C4-2B (cell line): Measurements from ENCODE around the gene CTNNA1.
"Not testable (repeated sequence)": the region's sequence is repeated elsewhere in the genome, so short reads cannot be mapped to it uniquely, and the experiment has no call there.

Experiments
- H3K27ac ChIP-seq: fragments of 450-650 bp; 2 replicates; pipeline ENCODE4 v1.5.1; 2017
- ZFX ChIP-seq: fragments of 450-650 bp; IDR thresholded peaks from 2 replicates; pipeline ENCODE4 v1.6.1; 2017
- TF ChIP-seq, protein P1 (sequence below): fragments of 450-650 bp; conservative IDR thresholded peaks from 2 replicates; pipeline ENCODE4 v1.5.1; 2017; ENCODE audit warnings: mild to moderate bottlenecking

Gene CTNNA1

DNA sequence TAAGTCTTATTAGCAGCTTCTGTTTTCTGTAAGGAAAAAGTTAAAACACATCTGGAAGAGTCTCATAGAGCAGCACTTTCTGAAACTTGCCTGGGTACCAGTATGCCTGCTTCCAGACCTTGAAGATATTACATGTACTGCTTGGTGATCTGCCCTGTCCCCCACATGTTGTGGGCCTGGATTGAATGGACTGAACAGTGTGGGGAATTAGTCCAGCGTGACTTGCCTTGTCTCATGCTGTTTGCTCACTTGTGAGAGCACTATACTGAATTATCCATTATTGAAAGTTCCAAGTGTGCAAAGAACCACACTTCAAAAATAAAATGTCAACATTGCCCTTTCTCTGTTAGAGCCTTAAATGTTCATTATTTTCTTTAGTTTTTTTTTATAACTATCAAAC is 8.9 kb downstream of the CTNNA1 start:
- no peak overlapping the region for H3K27ac ChIP-seq
- TF ChIP-seq, protein P1, sequence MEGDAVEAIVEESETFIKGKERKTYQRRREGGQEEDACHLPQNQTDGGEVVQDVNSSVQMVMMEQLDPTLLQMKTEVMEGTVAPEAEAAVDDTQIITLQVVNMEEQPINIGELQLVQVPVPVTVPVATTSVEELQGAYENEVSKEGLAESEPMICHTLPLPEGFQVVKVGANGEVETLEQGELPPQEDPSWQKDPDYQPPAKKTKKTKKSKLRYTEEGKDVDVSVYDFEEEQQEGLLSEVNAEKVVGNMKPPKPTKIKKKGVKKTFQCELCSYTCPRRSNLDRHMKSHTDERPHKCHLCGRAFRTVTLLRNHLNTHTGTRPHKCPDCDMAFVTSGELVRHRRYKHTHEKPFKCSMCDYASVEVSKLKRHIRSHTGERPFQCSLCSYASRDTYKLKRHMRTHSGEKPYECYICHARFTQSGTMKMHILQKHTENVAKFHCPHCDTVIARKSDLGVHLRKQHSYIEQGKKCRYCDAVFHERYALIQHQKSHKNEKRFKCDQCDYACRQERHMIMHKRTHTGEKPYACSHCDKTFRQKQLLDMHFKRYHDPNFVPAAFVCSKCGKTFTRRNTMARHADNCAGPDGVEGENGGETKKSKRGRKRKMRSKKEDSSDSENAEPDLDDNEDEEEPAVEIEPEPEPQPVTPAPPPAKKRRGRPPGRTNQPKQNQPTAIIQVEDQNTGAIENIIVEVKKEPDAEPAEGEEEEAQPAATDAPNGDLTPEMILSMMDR: no peak
- no peak for TF ChIP-seq ZFX

DNA sequence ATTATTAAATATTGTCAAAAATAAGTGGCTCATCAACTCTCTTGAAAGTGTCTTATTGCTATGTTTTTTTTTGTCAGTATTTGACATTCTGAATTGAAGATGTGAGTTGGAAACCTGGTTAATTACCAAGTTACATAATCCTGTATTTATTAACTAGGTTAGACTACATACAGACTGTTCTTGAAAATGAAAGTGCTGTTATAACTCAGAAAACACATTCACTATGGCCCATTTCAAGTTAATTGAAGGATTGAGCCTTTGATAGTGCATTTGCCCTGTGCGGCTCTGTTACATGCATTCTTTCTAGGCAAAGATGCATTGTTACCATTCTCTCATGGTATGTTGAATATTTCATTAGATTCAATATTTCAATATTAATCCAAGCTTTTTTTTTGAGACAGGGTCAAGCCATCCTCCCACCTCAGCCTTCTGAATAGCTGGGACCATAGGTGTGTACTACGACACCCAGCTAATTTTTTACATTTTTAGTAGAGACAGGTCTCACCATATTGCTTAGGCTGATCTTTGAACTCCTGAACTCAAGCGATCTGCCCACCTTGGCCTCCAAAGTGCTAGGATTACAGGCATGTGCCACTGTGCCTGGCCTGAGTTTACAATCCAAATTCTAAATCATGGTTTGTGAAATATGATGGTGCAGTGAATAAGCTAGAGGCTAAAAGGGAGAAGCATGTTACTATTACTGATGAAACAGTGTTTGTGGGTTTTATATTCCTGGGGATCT is 10.0 kb downstream of the CTNNA1 start:
- TF ChIP-seq, protein P1: no peak
- TF ChIP-seq ZFX: no peak

DNA sequence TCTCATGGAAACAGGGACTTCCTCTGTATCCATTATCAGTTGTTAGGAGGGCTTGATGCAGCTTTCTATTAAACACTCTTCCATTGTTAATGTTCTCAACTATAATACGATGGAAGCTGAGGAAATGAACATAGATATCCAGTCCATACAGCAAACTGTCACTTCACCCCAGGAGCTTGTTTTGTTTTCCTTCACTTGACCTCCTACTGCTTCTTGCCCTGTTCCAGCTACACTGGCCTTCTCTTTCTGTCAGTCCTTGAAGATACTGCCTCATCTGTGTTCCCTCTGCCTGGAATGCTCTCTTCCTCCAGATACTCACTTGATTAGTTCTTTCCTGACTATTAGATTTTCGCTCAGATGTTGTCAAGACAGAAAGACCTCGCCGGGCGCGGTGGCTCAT is 17.1 kb downstream of the CTNNA1 start:
- no peak overlapping the region for H3K27ac ChIP-seq
- no peak for TF ChIP-seq ZFX
- TF ChIP-seq, protein P1: no peak

More for the DNA sequence above, 10.0 kb downstream of the CTNNA1 start:
- no peak overlapping the region for H3K27ac ChIP-seq

GRCh38 chr5:138770977-138771376 is 17.8 kb downstream of the CTNNA1 start:
- TF ChIP-seq, protein P1: no peak
- TF ChIP-seq ZFX: no peak
- H3K27ac ChIP-seq: no peak overlapping the region

GRCh38 chr5:138772986-138773594 is 19.9 kb downstream of the CTNNA1 start:
- no peak overlapping the region for H3K27ac ChIP-seq
- TF ChIP-seq, protein P1: no peak
- TF ChIP-seq ZFX: no peak

- not testable (repeated sequence) for H3K27ac ChIP-seq
Observed at GRCh38 chr5:138773624-138774023, 20.4 kb downstream of the CTNNA1 start.

GRCh38 chr5:138775034-138775433 is 21.8 kb downstream of the CTNNA1 start:
- H3K27ac ChIP-seq: no peak overlapping the region
- TF ChIP-seq, protein P1: no peak
- no peak for TF ChIP-seq ZFX

DNA sequence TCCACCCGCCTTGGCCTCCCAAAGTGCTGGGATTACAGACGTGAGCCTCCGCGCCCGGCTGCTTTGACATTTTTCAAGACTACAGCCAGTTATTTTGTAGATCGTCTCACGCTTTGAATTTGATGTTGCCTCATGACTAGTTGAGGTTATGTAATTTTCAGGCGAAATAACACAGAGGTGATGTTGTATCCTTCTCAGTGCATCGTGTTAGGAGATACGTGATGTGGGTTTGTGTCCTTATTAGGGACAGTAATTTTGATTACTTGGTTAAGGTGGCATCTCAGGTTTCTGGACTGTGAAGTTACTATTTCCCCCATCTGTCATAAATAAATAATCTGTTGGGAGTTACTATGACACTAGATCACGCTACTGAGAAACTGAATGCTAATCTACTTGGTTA is 25.0 kb downstream of the CTNNA1 start:
- no peak for TF ChIP-seq ZFX
- TF ChIP-seq, protein P1: no peak
- H3K27ac ChIP-seq: no peak overlapping the region
